Mesendoderm (in vitro differentiated cells): ENCODE measurements around the gene AGAP1.

ENCODE experiments used
- DNase-seq: peaks from one replicate; pipeline ENCODE4 v3.0.0; 2013
- H2AK5ac ChIP-seq: 2 replicates; pipeline ENCODE4 v1.6.1; 2013; ENCODE audit warnings: low read length, inconsistent platforms
- H2BK120ac ChIP-seq: 2 replicates; pipeline ENCODE4 v1.6.1; 2013; ENCODE audit warnings: low read depth, mild to moderate bottlenecking, low read length, moderate library complexity, mixed read lengths
- H2BK15ac ChIP-seq: replicated peaks from 2 replicates; pipeline ENCODE4 v1.6.1; 2013; ENCODE audit warnings: low read depth, mild to moderate bottlenecking, moderate library complexity
- H2BK5ac ChIP-seq: 2 replicates; pipeline ENCODE4 v1.6.1; 2013; ENCODE audit warnings: low read length, inconsistent platforms
- H3K18ac ChIP-seq: 2 replicates; pipeline ENCODE4 v1.6.1; 2013; ENCODE audit warnings: mild to moderate bottlenecking, low read length, mixed read lengths
- H3K23ac ChIP-seq: one replicate; pipeline ENCODE4 v1.6.1; 2013; ENCODE audit warnings: low read length
- H3K27ac ChIP-seq: 2 replicates; pipeline ENCODE4 v1.5.1; 2013; ENCODE audit warnings: low read depth, mild to moderate bottlenecking, inconsistent platforms, low read length, moderate library complexity
- H3K27me3 ChIP-seq: 2 replicates; pipeline ENCODE4 v1.6.1; 2013; ENCODE audit warnings: low read length, control low read depth, mild to moderate bottlenecking, inconsistent platforms; ENCODE audit not compliant: insufficient read depth, poor library complexity
- H3K36me3 ChIP-seq: 2 replicates; pipeline ENCODE4 v1.6.1; 2013; ENCODE audit warnings: low read length, inconsistent platforms; ENCODE audit not compliant: control insufficient read depth, insufficient read depth
- H3K4ac ChIP-seq: one replicate; pipeline ENCODE4 v1.6.1; 2013; ENCODE audit warnings: low read depth, mild to moderate bottlenecking, low read length, moderate library complexity
- H3K4me1 ChIP-seq: 2 replicates; pipeline ENCODE4 v1.6.1; 2013; ENCODE audit warnings: low read depth, low read length, inconsistent platforms; ENCODE audit not compliant: control insufficient read depth
- H3K4me2 ChIP-seq: 2 replicates; pipeline ENCODE4 v1.6.1; 2013; ENCODE audit warnings: low read length
- H3K4me3 ChIP-seq: 2 replicates; pipeline ENCODE4 v1.5.1; 2013; ENCODE audit warnings: mild to moderate bottlenecking, low read length
- H3K56ac ChIP-seq: one replicate; pipeline ENCODE4 v1.6.1; 2013; ENCODE audit warnings: low read length
- H3K79me1 ChIP-seq: 2 replicates; pipeline ENCODE4 v1.6.1; 2013; ENCODE audit warnings: low read length, inconsistent platforms
- H3K79me2 ChIP-seq: 2 replicates; pipeline ENCODE4 v1.6.1; 2013; ENCODE audit warnings: mild to moderate bottlenecking, low read length; ENCODE audit not compliant: control insufficient read depth, insufficient read depth
- H3K9ac ChIP-seq: 2 replicates; pipeline ENCODE4 v1.6.1; 2013; ENCODE audit warnings: low read length, inconsistent platforms
- H4K5ac ChIP-seq: one replicate; pipeline ENCODE4 v1.6.1; 2013; ENCODE audit warnings: low read length
- H4K8ac ChIP-seq: one replicate; pipeline ENCODE4 v1.6.1; 2013; ENCODE audit warnings: low read depth, mild to moderate bottlenecking, control low read depth, low read length, moderate library complexity
- WGBS: extraction: QIAGEN DNeasy Blood & Tissue Kit; methylation state at CpG from one replicate; pipeline ENCODE4 v1.1.7; 2013; ENCODE audit warnings: low lambda C conversion rate, missing lambda C conversion rate; ENCODE audit not compliant: insufficient coverage; ENCODE audit errors: extremely low coverage; 5-methylcytosine and 5-hydroxymethylcytosine counted together

AGAP1 gene

DNA sequence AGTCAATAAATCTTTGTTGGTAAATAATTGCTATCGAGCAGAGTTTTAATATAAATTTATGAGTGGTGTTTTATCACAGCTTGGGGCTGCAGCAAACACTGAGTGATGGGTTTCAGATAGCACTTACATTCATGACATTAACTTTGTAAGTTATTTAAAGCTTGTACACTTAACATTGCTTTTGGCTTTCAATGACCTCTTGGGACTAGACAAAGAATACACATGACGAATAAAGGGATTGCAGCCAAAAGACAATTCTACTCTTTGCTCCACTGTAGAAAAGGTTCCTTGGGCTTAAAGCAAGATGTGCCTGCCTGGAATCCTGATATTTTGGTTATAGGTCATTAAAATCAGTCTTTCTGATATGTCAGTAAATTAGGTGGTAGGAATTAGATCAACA, 374.8 kb downstream of the AGAP1 start:
- no peaks in the 10 kb centered on the region for H3K4me1 ChIP-seq
- H2BK120ac ChIP-seq = no peak overlapping the region
- no peak overlapping the region for H3K18ac ChIP-seq
- H3K4me2 ChIP-seq = no peak overlapping the region
- no peak overlapping the region for H3K4me3 ChIP-seq
- no peak overlapping the region for H2AK5ac ChIP-seq
- H3K36me3 ChIP-seq = no peaks in the 10 kb centered on the region
- H3K4ac ChIP-seq = no peak overlapping the region
- H2BK5ac ChIP-seq = no peak overlapping the region
- H3K27me3 ChIP-seq = no peaks in the 10 kb centered on the region
- no CpG with 5 or more reads among the region's 2 CpGs for WGBS
- H3K23ac ChIP-seq = no peak overlapping the region
- H4K8ac ChIP-seq = no peak overlapping the region
- no peaks in the 10 kb centered on the region for H3K79me1 ChIP-seq
- no peak overlapping the region for H3K9ac ChIP-seq
- DNase-seq = no peak
- H3K56ac ChIP-seq = no peak overlapping the region
- no peaks in the 10 kb centered on the region for H3K79me2 ChIP-seq
- H4K5ac ChIP-seq = no peak overlapping the region
- H3K27ac ChIP-seq = no peak overlapping the region
- no peak overlapping the region for H2BK15ac ChIP-seq

GRCh38 chr2:235870515-235870914, 376.7 kb downstream of the AGAP1 start:
- no peaks in the 10 kb centered on the region for H3K4me1 ChIP-seq
- H2BK120ac ChIP-seq = no peak overlapping the region
- H3K4ac ChIP-seq = no peak overlapping the region
- no peak overlapping the region for H2AK5ac ChIP-seq
- no peak overlapping the region for H3K4me2 ChIP-seq
- H3K23ac ChIP-seq = no peak overlapping the region
- H3K36me3 ChIP-seq = no peaks in the 10 kb centered on the region
- no peak overlapping the region for H3K9ac ChIP-seq
- no CpG with 5 or more reads among the region's 1 CpG for WGBS
- H2BK15ac ChIP-seq = no peak overlapping the region
- H3K79me1 ChIP-seq = no peaks in the 10 kb centered on the region
- H3K27me3 ChIP-seq = no peaks in the 10 kb centered on the region
- H3K27ac ChIP-seq = no peak overlapping the region
- H3K79me2 ChIP-seq = no peaks in the 10 kb centered on the region
- no peak overlapping the region for H2BK5ac ChIP-seq
- H3K4me3 ChIP-seq = no peak overlapping the region
- H4K5ac ChIP-seq = no peak overlapping the region
- H3K18ac ChIP-seq = no peak overlapping the region
- no peak overlapping the region for H4K8ac ChIP-seq
- no peak for DNase-seq
- H3K56ac ChIP-seq = no peak overlapping the region

DNA sequence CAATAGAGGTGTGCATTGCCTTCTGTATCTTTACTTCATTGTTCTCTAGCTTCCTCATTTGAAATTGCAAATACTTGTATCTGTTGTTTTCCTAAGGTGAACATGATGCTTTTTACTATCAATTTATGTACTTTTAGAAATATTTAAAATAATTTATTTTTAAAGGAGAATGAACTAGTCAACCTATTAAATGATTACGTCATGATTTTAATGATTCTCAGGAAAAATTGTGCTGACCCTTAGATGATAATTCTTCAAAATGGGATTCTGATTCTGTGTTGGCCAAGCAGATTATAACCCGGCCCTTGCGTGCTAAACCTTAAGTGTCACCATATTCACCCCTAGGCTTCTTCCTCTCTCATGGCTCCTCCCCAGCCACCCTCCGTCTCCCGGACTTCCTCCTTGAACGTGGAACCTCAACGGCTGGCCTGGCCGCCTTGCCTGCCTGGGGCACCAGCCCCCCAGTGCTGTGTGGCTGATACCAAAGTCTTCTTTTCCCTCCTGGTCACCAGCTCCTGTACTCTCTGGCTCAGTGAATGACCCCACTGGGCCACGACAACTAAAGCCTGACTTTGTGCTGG, 382.3 kb downstream of the AGAP1 start:
- Histone ChIP-seq H3K4me3 (no peak overlapping the region), H2BK5ac (no peak overlapping the region), H3K4me2 (no peak overlapping the region), H4K8ac (no peak overlapping the region), H3K9ac (no peak overlapping the region), H3K4me1 (no peaks in the 10 kb centered on the region), H3K36me3 (no peaks in the 10 kb centered on the region), H3K23ac (no peak overlapping the region), H3K56ac (no peak overlapping the region), H3K27me3 (no peaks in the 10 kb centered on the region), H3K79me2 (no peaks in the 10 kb centered on the region), H2AK5ac (no peak overlapping the region), H4K5ac (no peak overlapping the region), H3K79me1 (no peaks in the 10 kb centered on the region), H3K27ac (no peak overlapping the region), H3K18ac (no peak overlapping the region), H2BK120ac (no peak overlapping the region), H2BK15ac (no peak overlapping the region), H3K4ac (no peak overlapping the region)
- WGBS = no CpG with 5 or more reads among the region's 9 CpGs
- DNase-seq = no peak

DNA sequence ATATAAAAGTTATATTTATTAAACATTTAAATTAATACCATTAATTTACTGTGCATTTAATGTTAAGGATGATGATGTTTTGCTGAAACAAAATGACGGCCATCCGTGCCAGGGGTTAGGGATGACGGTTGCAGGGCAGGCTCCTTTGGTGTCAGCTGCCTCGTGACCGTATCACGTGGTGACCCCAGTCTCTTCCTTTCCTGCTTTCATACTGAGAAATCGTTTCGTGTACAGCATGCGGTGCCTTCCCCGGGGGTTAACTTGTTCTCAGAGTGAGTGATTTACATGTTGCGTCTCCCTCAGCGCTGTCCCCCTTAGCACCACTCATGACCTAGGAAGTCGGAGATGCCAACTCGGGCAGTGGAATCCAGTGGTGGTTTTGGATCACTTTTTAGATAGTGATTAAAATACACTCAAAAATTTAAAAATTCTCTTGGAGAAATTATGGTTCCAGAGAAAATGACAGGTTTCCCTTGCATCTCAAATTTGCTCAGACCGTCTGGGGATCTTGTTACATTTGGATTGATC, 383.5 kb downstream of the AGAP1 start:
- Histone ChIP-seq H3K56ac (no peak overlapping the region), H2BK5ac (no peak overlapping the region), H3K79me2 (no peaks in the 10 kb centered on the region), H2BK120ac (no peak overlapping the region), H2BK15ac (no peak overlapping the region), H3K4me1 (no peaks in the 10 kb centered on the region), H3K79me1 (no peaks in the 10 kb centered on the region), H3K27me3 (no peaks in the 10 kb centered on the region), H3K9ac (no peak overlapping the region), H3K4me2 (no peak overlapping the region), H3K4ac (no peak overlapping the region), H2AK5ac (no peak overlapping the region), H3K27ac (no peak overlapping the region), H3K36me3 (no peaks in the 10 kb centered on the region), H3K18ac (no peak overlapping the region), H3K4me3 (no peak overlapping the region), H4K8ac (no peak overlapping the region), H4K5ac (no peak overlapping the region), H3K23ac (no peak overlapping the region)
- DNase-seq = no peak
- no CpG with 5 or more reads among the region's 15 CpGs for WGBS

DNA sequence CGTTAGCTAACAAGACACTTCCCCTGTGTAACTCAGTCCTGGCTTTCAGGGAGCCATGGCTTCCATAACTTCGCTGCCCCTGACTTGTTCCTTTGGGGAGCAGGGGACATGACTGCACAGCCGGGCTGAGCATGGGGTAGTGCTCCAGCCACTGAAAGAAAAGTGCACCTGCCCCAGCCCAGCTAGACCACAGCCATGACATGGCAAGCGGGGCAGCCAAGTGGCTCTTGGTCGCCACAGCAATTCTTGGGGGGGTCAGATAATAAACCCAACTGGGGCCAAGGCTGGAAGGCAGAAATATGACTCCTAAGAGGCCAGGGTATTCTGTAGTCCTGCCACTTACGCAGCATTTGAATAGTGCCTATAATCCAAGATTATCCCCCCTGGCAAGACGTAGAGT, 385.3 kb downstream of the AGAP1 start:
- no CpG with 5 or more reads among the region's 7 CpGs for WGBS
- no peak overlapping the region for H2AK5ac ChIP-seq
- H4K5ac ChIP-seq = no peak overlapping the region
- no peak overlapping the region for H3K9ac ChIP-seq
- H3K27ac ChIP-seq = no peak overlapping the region
- no peak overlapping the region for H3K18ac ChIP-seq
- no peaks in the 10 kb centered on the region for H3K36me3 ChIP-seq
- H3K27me3 ChIP-seq = no peaks in the 10 kb centered on the region
- H2BK120ac ChIP-seq = no peak overlapping the region
- DNase-seq = no peak
- no peak overlapping the region for H4K8ac ChIP-seq
- no peak overlapping the region for H2BK5ac ChIP-seq
- no peaks in the 10 kb centered on the region for H3K4me1 ChIP-seq
- no peaks in the 10 kb centered on the region for H3K79me2 ChIP-seq
- H3K4me2 ChIP-seq = no peak overlapping the region
- H3K79me1 ChIP-seq = no peaks in the 10 kb centered on the region
- H3K56ac ChIP-seq = no peak overlapping the region
- H3K4me3 ChIP-seq = no peak overlapping the region
- H3K4ac ChIP-seq = no peak overlapping the region
- no peak overlapping the region for H3K23ac ChIP-seq
- H2BK15ac ChIP-seq = no peak overlapping the region

GRCh38 chr2:235883675-235884074, 389.8 kb downstream of the AGAP1 start:
- H2BK15ac ChIP-seq = no peak overlapping the region
- H3K27me3 ChIP-seq = no peaks in the 10 kb centered on the region
- H3K9ac ChIP-seq = no peak overlapping the region
- H4K5ac ChIP-seq = no peak overlapping the region
- H3K27ac ChIP-seq = no peak overlapping the region
- no peak overlapping the region for H3K4me3 ChIP-seq
- no CpG with 5 or more reads among the region's 3 CpGs for WGBS
- H2BK5ac ChIP-seq = no peak overlapping the region
- H4K8ac ChIP-seq = no peak overlapping the region
- no peak overlapping the region for H3K23ac ChIP-seq
- no peaks in the 10 kb centered on the region for H3K79me2 ChIP-seq
- H3K4me1 ChIP-seq = no peaks in the 10 kb centered on the region
- H3K18ac ChIP-seq = no peak overlapping the region
- H3K4ac ChIP-seq = no peak overlapping the region
- H3K56ac ChIP-seq = no peak overlapping the region
- no peaks in the 10 kb centered on the region for H3K79me1 ChIP-seq
- no peak for DNase-seq
- H3K4me2 ChIP-seq = no peak overlapping the region
- no peak overlapping the region for H2BK120ac ChIP-seq
- H3K36me3 ChIP-seq = no peaks in the 10 kb centered on the region
- H2AK5ac ChIP-seq = no peak overlapping the region
